GM19099 (cell line): ENCODE results near the gene CELSR3.

Experiments
- POLR2A ChIP-seq: IDR thresholded peaks from 3 replicates; pipeline ENCODE4 v1.6.1; 2011; ENCODE audit warnings: low read depth; ENCODE audit not compliant: insufficient read length; ENCODE audit errors: extremely low read depth

CELSR3 gene

DNA sequence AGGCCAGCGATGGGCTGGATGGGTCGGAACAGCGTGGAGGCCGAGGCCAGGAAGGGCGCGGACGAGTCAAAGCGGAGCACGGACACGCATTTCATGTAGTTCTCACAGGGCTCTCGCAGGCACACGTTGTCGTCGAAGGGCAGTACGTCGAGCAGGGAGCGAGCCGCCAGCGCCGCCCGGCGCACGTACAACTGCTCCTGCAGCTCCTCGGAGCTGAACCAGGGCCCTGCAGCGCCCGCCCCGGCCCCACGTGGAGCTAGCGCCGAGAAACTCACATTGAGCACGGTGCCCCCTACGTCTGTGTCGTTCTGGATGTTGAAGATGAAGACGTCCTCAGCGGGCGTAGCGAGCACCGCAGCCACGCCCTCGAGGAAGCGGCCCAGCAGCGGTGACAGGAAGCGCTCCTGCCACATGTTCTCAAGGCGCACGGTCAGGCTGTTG lies 5.8 kb downstream of the CELSR3 start:
- no peak for TF ChIP-seq POLR2A

DNA sequence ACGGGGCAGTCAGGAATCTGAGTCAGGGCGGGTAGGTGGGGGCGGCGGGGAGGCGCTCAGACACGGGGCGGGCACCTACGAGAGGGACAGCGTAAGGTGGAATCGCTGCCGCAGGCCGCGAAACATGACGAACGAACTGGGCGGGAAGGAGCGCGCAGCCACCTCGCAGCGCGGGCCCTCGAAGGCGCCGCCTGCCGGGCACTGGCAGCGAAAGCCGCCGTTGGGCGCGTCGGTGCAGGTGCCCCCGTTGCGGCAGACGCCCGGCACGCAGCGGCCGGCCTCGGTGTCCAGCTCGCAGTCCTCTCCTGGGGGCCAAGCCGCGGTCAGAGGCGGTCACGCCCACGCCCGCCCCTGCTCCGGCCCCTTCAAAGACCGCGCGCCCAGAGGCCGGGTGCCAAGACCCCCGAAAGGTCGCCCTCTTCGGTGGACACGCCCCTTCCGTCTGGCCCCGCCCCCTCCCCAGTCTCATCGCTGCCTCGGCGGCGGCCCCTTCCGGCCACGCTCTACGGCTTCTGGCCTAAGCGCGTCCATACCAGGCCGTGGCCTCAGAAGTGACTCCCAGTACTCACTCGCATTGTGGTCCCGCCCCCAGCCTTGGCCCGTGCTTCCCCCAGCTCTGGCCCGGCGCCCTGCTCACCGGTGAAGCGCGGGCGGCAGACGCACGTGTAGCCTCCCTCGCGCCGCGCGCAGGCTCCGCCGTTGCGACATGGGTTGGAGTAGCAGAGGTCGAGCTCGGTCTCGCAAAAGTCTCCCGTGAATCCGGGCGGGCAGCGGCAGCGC lies 6.4 kb downstream of the CELSR3 start:
- TF ChIP-seq POLR2A = peak; percentile 44

GRCh38 chr3:48655606-48656005 lies 7.1 kb downstream of the CELSR3 start:
- TF ChIP-seq POLR2A = no peak

GRCh38 chr3:48655063-48655462 lies 7.6 kb downstream of the CELSR3 start:
- no peak for TF ChIP-seq POLR2A

GRCh38 chr3:48652923-48653715 lies 9.6 kb downstream of the CELSR3 start:
- TF ChIP-seq POLR2A = no peak

DNA sequence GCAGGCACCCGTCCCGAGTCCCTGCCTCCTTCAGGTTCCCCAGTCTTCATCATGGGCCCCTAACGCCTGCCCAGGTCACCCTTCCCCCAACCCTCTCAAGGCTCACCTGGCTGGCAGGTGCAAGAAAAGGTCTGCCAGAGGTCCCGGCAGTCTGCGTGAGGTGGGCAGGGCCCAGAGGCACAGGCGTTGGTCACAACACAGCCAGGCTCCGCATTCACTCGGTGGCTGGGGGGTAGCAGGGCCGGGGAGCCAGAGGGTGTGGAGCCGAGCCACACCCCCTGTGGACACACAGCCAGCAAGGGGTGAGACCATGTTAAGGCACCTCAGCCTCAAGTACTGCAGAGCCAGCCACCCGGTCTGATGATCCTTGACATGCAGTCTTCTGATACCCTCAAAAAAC lies 10.9 kb downstream of the CELSR3 start:
- no peak for TF ChIP-seq POLR2A

GRCh38 chr3:48650723-48651122 lies 12.0 kb downstream of the CELSR3 start:
- no peak for TF ChIP-seq POLR2A

GRCh38 chr3:48648188-48648850 lies 14.4 kb downstream of the CELSR3 start:
- no peak for TF ChIP-seq POLR2A

GRCh38 chr3:48647714-48648113 lies 15.0 kb downstream of the CELSR3 start:
- TF ChIP-seq POLR2A = no peak

- no peak for TF ChIP-seq POLR2A
These were observed 17.6 kb downstream of the CELSR3 start for GRCh38 chr3:48644898-48645760.

GRCh38 chr3:48642605-48643004 lies 20.1 kb downstream of the CELSR3 start:
- TF ChIP-seq POLR2A = no peak

GRCh38 chr3:48641396-48641795 lies 21.3 kb downstream of the CELSR3 start:
- no peak for TF ChIP-seq POLR2A

DNA sequence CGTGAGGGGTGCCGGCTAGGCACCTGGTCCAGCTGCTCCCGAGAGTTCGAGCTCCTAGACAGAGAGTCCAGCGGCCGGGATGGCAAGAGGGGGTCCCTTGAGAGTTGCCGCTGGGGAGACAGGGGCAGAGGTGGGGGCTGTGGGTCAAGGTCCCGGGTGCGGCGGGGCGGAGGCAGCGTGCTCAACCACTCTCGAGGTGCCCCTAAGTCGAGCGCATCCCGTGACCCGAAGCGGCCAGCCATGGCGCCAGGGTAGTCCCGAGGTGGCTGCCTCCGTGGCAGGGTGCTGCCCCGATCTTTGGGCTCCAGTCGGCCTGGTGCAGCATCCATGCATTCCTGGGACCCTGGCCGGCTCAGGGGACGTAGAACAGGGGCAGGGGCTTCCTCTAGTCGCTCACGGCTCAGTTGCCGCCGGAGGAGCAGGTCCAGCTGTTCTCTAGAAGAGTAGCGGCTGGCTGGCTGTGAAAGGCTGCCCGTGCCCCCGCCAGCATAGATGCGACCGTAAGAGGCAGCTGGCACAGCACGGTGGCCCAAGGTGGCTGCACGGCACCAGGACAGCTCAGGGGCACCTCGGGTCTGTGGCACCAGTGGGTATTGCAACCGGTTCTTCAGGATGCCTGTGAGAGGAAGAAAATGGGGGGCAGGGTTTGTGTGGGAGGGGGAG lies 22.6 kb downstream of the CELSR3 start:
- no peak for TF ChIP-seq POLR2A

DNA sequence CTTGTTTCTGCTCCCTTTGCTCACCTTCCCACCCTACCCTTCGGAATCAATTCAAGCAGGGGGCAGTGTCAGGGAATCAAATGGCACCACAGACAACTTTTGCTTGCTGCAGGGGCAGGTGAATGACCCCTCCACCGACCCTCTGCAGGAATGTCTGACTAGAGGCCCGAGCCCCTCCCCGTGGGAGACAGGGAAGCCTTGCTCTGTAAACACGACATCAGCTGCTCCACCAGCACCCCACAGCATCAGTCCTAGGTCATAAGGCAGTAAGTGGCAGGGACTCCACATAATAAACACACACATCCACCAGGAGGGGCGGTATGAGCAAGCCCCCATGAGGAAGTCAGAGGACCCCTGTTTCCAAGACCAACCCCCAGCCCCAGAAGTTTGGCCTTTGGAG lies 25.4 kb downstream of the CELSR3 start:
- TF ChIP-seq POLR2A = no peak
